Peyer's patch (tissue), 4 donors: Measurements from ENCODE around the gene PDE2A. TPM values are rescaled to one million over a fixed set of nuclear protein-coding genes. Genes with fewer than 3 reads are reported as not detected.

Experiments
- DNase-seq, 3 donors: peaks; one replicate each; pipeline ENCODE4 v3.0.0-alpha.2; 2017 to 2019
- H3K27ac ChIP-seq, 4 donors: fragments of 200-600 bp; sonication (generic); one replicate each; pipeline ENCODE4 v1.5.1; 2016 to 2019
- H3K27me3 ChIP-seq, 2 donors: fragments of 200-600 bp; sonication (generic); one replicate each; pipeline ENCODE4 v1.5.1; 2019
- H3K36me3 ChIP-seq, 3 donors: fragments of 200-600 bp; sonication (generic); one replicate each; pipeline ENCODE4 v1.5.1; 2016 to 2019
- H3K4me1 ChIP-seq, 4 donors: fragments of 200-600 bp; sonication (generic); one replicate each; pipeline ENCODE4 v1.5.1; 2016 to 2019
- H3K4me3 ChIP-seq, 4 donors: fragments of 200-600 bp; sonication (generic); 1 replicate in 3 of 4; 2 replicates in 1 of 4; pipeline ENCODE4 v1.5.1; 2016 to 2019; ENCODE audit warnings: mild to moderate bottlenecking in 1 of 4
- H3K9me3 ChIP-seq, 4 donors: fragments of 200-600 bp; sonication (generic); one replicate each; pipeline ENCODE4 v1.5.1; 2016 to 2019; ENCODE audit warnings: mild to moderate bottlenecking in 1 of 4
- CTCF ChIP-seq, 6 experiments: fragments of 450-650 bp in 4 of 6; fragments of 200-600 bp in 2 of 6; sonication (generic) in 1 of 6; IDR thresholded peaks; one replicate each; pipeline ENCODE4 v1.5.1; 2017 to 2019; ENCODE audit warnings: antibody characterized with exemption in 6 of 6, mild to moderate bottlenecking in 3 of 6, moderate library complexity in 1 of 6
- POLR2A ChIP-seq, 2 donors: fragments of 450-650 bp; IDR thresholded peaks; one replicate each; pipeline ENCODE4 v1.5.1; 2017; ENCODE audit warnings: antibody characterized with exemption in 2 of 2, mild to moderate bottlenecking in 2 of 2, moderate library complexity in 2 of 2
- total RNA-seq, 4 donors: library from RNA; depleted of rRNA; stranded (reverse); fragments of >200 nt; gene quantifications; one replicate each; pipeline ENCODE4 v1.1.0, GENCODE V29; 2016

Gene PDE2A
- total RNA-seq, 4 donors from 2014 or later: 8.4 to 75.9 (median 33.1) TPM

- no peak for DNase-seq
- no peaks in the 10 kb centered on the region for H3K4me1 ChIP-seq
- no peak for TF ChIP-seq CTCF (IDR thresholded peaks at IDR 0.05)
- no peak for TF ChIP-seq POLR2A (IDR thresholded peaks at IDR 0.05)
- H3K9me3 ChIP-seq: peaks cover 0 to 6% (median 2%) of the 10 kb centered on the region in 4 donors
- H3K36me3 ChIP-seq: no peaks in the 10 kb centered on the region
- H3K27me3 ChIP-seq: peaks cover 0 to 5% of the 10 kb centered on the region in 2 donors
- H3K4me3 ChIP-seq: no peak overlapping the region
- H3K27ac ChIP-seq: no peak overlapping the region
Observed at GRCh38 chr11:72671152-72672099, 2.8 kb downstream of the PDE2A start.

DNA sequence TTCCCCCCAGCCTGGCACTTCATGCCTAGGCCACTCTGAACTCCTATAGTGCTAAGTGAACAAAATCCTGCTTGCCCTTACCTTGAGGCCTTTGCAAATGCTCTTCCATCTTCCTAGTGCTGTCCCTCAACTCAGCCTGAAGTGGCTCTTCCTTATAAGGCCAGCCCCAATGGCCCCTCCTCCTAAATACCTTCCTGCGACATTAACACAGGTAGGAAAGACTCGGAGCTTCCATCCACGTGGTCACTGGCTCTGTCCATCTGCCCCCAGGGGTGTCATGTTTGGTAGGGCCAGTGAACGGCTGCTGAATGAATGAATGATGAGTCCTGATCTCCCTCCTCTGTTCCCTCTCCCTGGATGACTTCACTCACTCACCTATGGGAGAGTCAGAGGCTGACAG, 4.2 kb downstream of the PDE2A start:
- TF ChIP-seq CTCF (IDR thresholded peaks at IDR 0.05): no peak
- TF ChIP-seq POLR2A (IDR thresholded peaks at IDR 0.05): no peak
- Histone ChIP-seq H3K9me3 (peaks cover 0 to 6% (median 2%) of the 10 kb centered on the region in 4 donors), H3K27me3 (peaks cover 0 to 5% of the 10 kb centered on the region in 2 donors), H3K27ac (no peak overlapping the region), H3K36me3 (no peaks in the 10 kb centered on the region), H3K4me1 (no peaks in the 10 kb centered on the region), H3K4me3 (no peak overlapping the region)
- no peak for DNase-seq

- no peak for TF ChIP-seq POLR2A (IDR thresholded peaks at IDR 0.05)
- no peak for TF ChIP-seq CTCF (IDR thresholded peaks at IDR 0.05)
- Histone ChIP-seq H3K4me3 (no peak overlapping the region), H3K27ac (no peak overlapping the region), H3K9me3 (peaks cover 0 to 6% (median 2%) of the 10 kb centered on the region in 4 donors), H3K27me3 (peaks cover 0 to 5% of the 10 kb centered on the region in 2 donors), H3K36me3 (no peaks in the 10 kb centered on the region), H3K4me1 (no peaks in the 10 kb centered on the region)
- no peak for DNase-seq
Observed at GRCh38 chr11:72669527-72669926, 4.7 kb downstream of the PDE2A start.

DNA sequence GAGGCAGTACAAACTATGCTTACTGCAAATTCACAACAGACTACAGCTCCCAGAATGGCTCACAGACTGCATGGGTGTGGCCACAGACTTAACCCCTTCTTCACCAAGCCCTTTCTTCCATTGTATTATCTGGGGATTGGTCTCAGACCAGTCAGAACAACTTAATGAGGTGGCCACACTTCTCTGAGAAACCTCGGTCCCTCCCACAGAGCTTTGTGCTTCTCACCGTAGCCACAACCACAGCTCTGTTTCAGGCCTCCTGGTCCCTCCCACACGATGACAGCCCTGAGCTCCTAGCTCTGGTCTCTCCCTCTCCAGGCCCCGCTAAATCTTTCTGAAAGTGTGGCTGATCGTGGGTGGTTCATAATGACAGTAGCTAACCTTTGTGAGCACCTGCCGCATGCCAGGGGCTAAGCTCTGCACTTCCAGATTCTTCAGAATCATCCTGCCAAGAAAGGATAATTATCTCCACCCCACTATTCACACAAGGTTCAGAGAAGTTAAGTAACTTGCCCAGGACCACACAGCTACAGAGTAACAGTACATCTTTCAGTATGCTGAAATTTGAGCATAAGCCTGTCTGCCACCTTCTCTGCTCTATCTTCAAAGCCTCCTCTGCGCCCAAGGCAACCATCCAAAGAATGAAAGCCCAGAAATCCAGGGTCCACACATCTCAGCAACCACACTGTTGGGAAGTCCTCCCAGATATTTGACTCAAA, 5.4 kb downstream of the PDE2A start:
- Histone ChIP-seq H3K27me3 (peaks cover 0 to 5% of the 10 kb centered on the region in 2 donors), H3K27ac (no peak overlapping the region), H3K9me3 (peaks cover 0 to 6% (median 2%) of the 10 kb centered on the region in 4 donors), H3K4me3 (no peak overlapping the region), H3K36me3 (no peaks in the 10 kb centered on the region), H3K4me1 (no peaks in the 10 kb centered on the region)
- TF ChIP-seq CTCF (IDR thresholded peaks at IDR 0.05): no peak
- TF ChIP-seq POLR2A (IDR thresholded peaks at IDR 0.05): no peak
- DNase-seq: no peak

DNA sequence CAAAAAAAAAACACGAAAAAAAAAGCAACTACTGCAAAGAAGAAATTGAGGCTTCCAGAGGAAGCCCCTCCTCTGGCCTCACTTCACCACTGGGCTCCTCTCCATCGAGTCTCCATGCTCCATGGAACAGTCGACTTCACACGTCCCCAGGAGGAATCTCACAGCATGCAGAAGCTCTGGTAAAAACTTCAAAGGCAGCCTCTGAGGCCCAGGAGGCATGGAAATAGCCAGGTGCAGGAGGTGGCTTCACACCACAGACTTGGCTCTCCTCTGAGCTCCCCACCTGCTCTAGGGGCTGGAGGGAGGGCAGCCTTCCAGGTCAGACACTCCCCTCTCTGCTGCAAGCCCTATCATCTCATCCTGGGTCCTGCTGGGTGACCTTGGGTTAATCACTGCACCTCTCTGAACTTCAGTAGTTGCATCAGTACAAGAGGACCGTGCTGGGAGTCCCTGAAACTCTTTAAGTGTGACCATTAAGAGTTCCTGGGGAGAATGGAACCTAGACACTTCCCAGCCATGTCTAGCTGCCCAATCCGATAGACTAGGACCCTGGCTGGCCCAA, 8.2 kb downstream of the PDE2A start:
- Histone ChIP-seq H3K4me3 (no peak overlapping the region), H3K4me1 (no peaks in the 10 kb centered on the region), H3K9me3 (peaks cover 0 to 6% (median 2%) of the 10 kb centered on the region in 4 donors), H3K36me3 (no peaks in the 10 kb centered on the region), H3K27me3 (no peaks in the 10 kb centered on the region), H3K27ac (no peak overlapping the region)
- DNase-seq: no peak
- no peak for TF ChIP-seq POLR2A (IDR thresholded peaks at IDR 0.05)
- no peak for TF ChIP-seq CTCF (IDR thresholded peaks at IDR 0.05)
